Chondrocyte (in vitro differentiated cells): ENCODE results near the gene STIMATE. TPM values are rescaled to one million over a fixed set of nuclear protein-coding genes. Genes with fewer than 3 reads are reported as not detected.

Source experiments
- DNase-seq: peaks from one replicate; pipeline ENCODE4 v3.0.0; 2021; ENCODE audit warnings: mixed read lengths, low spot score
- H3K27ac Mint-ChIP-seq: one replicate; pipeline ENCODE4 v1.8.0; 2021; ENCODE audit warnings: mild to moderate bottlenecking, moderate library complexity, mixed read lengths; ENCODE audit not compliant: unreplicated experiment
- H3K27me3 Mint-ChIP-seq: 2 replicates; pipeline ENCODE4 v1.8.0; 2021; ENCODE audit warnings: low read depth, mixed read lengths
- H3K36me3 Mint-ChIP-seq: 2 replicates; pipeline ENCODE4 v1.8.0; 2021; ENCODE audit warnings: low read depth, mixed read lengths
- H3K4me1 Mint-ChIP-seq: 2 replicates; pipeline ENCODE4 v1.8.0; 2021; ENCODE audit warnings: low read depth, mild to moderate bottlenecking, mixed read lengths
- H3K4me3 Mint-ChIP-seq: one replicate; pipeline ENCODE4 v1.8.0; 2021; ENCODE audit warnings: mild to moderate bottlenecking, moderate library complexity, mixed read lengths; ENCODE audit not compliant: unreplicated experiment
- H3K9me3 Mint-ChIP-seq: 2 replicates; pipeline ENCODE4 v1.8.0; 2021; ENCODE audit warnings: low read depth, mixed read lengths
- total RNA-seq: library from RNA; stranded (reverse); gene quantifications from 3 replicates; pipeline ENCODE4 v1.2.1, GENCODE V29; 2021
- TF ChIP-seq, protein P1 (sequence below): fragments of 200-600 bp; sonication (generic); IDR thresholded peaks from 2 replicates; pipeline ENCODE4 v1.5.0; 2021; ENCODE audit warnings: antibody characterized with exemption, mild to moderate bottlenecking, moderate library complexity

Gene STIMATE
- total RNA-seq, 1 donor from 2014 or later = 19.0 TPM

DNA sequence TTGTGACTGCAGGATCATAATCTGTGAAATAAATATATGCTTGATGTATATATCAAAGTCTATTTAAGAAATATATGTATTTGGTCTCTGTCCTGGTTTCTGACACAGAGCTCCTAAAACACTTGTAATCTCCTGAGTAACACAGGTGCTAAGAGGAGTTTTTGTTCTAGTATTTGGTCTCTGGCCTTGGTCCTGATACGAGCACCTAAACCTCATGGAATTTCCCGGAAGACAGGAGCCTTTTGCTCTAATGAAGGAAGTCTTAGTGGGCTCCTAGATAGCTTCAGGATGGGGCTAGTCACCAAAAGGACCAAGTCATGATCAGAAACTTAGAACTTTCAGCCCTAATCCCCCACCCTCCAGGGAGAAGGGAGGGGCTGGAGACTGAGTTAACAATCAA lies 43.3 kb downstream of the STIMATE start:
- Mint-ChIP-seq H3K4me3 (no peak overlapping the region), H3K4me1 (no peaks in the 10 kb centered on the region)
- no peak for DNase-seq

DNA sequence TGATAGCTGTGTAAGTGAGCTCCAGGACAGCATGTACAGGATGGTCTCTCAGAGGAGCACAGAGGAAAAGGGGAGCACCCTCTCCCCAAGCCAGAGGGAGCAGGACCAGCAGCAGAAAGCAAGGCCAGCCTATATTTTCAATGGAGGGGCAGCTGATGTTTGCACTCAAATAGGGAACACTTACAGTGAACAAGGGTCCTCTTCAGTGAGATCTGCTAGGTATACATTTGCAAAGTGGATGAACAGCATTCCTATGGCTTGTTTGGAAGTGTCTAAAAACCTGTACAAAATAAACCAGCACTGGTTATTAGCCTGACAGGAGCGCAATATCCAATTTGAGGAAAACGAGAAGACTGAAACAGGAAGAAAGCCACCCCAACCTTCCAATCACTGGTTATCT lies 44.9 kb downstream of the STIMATE start:
- TF ChIP-seq, protein P1, sequence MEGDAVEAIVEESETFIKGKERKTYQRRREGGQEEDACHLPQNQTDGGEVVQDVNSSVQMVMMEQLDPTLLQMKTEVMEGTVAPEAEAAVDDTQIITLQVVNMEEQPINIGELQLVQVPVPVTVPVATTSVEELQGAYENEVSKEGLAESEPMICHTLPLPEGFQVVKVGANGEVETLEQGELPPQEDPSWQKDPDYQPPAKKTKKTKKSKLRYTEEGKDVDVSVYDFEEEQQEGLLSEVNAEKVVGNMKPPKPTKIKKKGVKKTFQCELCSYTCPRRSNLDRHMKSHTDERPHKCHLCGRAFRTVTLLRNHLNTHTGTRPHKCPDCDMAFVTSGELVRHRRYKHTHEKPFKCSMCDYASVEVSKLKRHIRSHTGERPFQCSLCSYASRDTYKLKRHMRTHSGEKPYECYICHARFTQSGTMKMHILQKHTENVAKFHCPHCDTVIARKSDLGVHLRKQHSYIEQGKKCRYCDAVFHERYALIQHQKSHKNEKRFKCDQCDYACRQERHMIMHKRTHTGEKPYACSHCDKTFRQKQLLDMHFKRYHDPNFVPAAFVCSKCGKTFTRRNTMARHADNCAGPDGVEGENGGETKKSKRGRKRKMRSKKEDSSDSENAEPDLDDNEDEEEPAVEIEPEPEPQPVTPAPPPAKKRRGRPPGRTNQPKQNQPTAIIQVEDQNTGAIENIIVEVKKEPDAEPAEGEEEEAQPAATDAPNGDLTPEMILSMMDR = no peak
- Mint-ChIP-seq H3K4me3 (no peak overlapping the region), H3K27ac (no peak overlapping the region), H3K27me3 (no peaks in the 10 kb centered on the region), H3K4me1 (peaks cover 6% of the 10 kb centered on the region), H3K9me3 (no peaks in the 10 kb centered on the region), H3K36me3 (peaks cover 8% of the 10 kb centered on the region)
- no peak for DNase-seq

More for the DNA sequence above, 43.3 kb downstream of the STIMATE start:
- no peak overlapping the region for H3K27ac Mint-ChIP-seq
- TF ChIP-seq, protein P1 = no peak
- H3K27me3 Mint-ChIP-seq = no peaks in the 10 kb centered on the region
- peaks cover 5% of the 10 kb centered on the region for H3K36me3 Mint-ChIP-seq
- no peaks in the 10 kb centered on the region for H3K9me3 Mint-ChIP-seq

DNA sequence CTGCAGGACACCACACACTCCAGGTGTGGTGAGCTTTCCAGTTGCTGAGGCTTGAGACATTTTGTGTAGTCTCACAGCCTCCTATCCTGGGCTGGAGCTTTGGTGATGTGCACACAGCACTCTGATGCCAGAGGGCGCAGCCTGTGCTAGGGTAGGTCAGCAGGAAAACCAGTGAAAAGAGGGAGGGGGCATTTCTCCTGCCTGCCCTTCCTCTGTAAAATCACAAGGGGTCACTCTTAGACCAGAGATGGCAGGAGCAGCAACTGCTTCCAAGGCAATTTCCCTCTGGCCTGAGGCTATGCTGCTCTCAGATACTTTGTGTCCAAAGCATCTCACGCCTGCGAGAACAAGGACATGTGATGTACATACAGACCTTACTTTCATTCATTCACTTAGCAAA lies 46.0 kb downstream of the STIMATE start:
- H3K4me3 Mint-ChIP-seq = no peak overlapping the region

DNA sequence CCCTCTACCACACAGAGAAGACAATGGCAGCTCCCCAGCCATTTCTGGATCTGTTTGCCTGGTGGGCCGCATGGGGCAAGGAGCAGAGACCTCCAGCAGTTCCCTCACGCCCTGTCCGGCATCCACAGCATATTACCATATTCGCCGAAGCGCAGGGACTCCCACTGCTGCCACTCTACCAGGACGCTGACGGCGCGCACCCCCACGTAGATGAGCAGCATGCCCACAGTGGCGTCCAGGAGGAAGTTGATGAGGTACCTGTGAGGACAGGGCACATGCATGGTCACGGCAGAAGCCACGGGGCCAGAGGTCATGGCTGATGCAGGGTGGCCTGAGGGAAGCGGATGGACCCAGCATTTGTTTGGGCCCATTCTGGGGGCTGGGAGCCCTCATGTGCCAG lies 47.7 kb downstream of the STIMATE start:
- Mint-ChIP-seq H3K27ac (no peak overlapping the region), H3K4me1 (peaks cover 28% of the 10 kb centered on the region), H3K36me3 (peaks cover 3% of the 10 kb centered on the region), H3K4me3 (no peak overlapping the region), H3K9me3 (no peaks in the 10 kb centered on the region), H3K27me3 (no peaks in the 10 kb centered on the region)
- TF ChIP-seq, protein P1 = no peak
- no peak for DNase-seq

More for the DNA sequence above, 46.0 kb downstream of the STIMATE start:
- H3K9me3 Mint-ChIP-seq = no peaks in the 10 kb centered on the region
- no peak overlapping the region for H3K27ac Mint-ChIP-seq
- TF ChIP-seq, protein P1 = peak; percentile 77
- H3K4me1 Mint-ChIP-seq = peaks cover 11% of the 10 kb centered on the region
- no peak for DNase-seq
- peaks cover 8% of the 10 kb centered on the region for H3K36me3 Mint-ChIP-seq
- H3K27me3 Mint-ChIP-seq = no peaks in the 10 kb centered on the region

DNA sequence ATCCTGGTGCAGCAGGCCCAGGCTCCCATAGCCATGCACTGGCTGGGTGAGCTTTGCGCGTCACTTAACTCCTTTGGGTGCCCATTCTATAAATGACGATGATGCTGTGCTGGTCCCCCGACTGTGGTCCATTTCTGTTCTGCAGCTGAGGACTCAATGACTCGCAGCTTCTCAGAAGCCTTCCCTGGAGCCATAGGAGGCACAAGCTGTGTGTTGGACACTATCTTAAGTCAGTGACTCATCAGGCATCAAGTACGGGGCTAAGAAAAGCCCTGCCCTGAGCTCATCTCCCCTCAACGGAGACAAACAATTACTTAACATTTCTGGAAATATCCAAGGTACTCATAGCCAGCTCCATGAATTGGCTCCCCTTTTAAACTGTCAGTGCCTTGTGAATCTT lies 48.7 kb downstream of the STIMATE start:
- Mint-ChIP-seq H3K36me3 (peaks cover 3% of the 10 kb centered on the region), H3K27ac (peak overlapping the region; percentile 71), H3K4me3 (no peak overlapping the region), H3K27me3 (no peaks in the 10 kb centered on the region), H3K9me3 (no peaks in the 10 kb centered on the region), H3K4me1 (peaks cover 35% of the 10 kb centered on the region)
- TF ChIP-seq, protein P1 = no peak
- DNase-seq = no peak
